ENCODE data around the gene MINDY4.

Gene MINDY4

GRCh38 chr7:30927559-30927958 lies 156.3 kb downstream of the MINDY4 start:
- no peak for FAIRE-seq
- DNase-seq (ENCODE audit: low spot score), result peak; percentile 2

- FAIRE-seq (peak; percentile 17), DNase-seq (ENCODE audit: low spot score) (peak; percentile 2)
These were observed 157.1 kb downstream of the MINDY4 start for GRCh38 chr7:30928254-30928872.

GRCh38 chr7:30929686-30930085 lies 158.5 kb downstream of the MINDY4 start:
- peak; percentile 2 for DNase-seq (ENCODE audit: low spot score)
- peak; percentile 90 for FAIRE-seq

GRCh38 chr7:30930621-30931020 lies 159.4 kb downstream of the MINDY4 start:
- FAIRE-seq (no peak), DNase-seq (ENCODE audit: low spot score) (no peak)

GRCh38 chr7:30931161-30931928 lies 160.1 kb downstream of the MINDY4 start:
- DNase-seq (ENCODE audit: low spot score), result peak; percentile 61
- FAIRE-seq, result peak; percentile 58

GRCh38 chr7:30931929-30932540 lies 160.8 kb downstream of the MINDY4 start:
- DNase-seq (ENCODE audit: low spot score) (peak; percentile 2), FAIRE-seq (no peak)

GRCh38 chr7:30932562-30932961 lies 161.3 kb downstream of the MINDY4 start:
- no peak for FAIRE-seq
- DNase-seq (ENCODE audit: low spot score), result peak; percentile 10

GRCh38 chr7:30933124-30933974 lies 162.1 kb downstream of the MINDY4 start:
- no peak for FAIRE-seq
- DNase-seq (ENCODE audit: low spot score), result peak; percentile 2

GRCh38 chr7:30934225-30934624 lies 163.0 kb downstream of the MINDY4 start:
- DNase-seq (ENCODE audit: low spot score), result no peak

GRCh38 chr7:30934732-30935568 lies 163.7 kb downstream of the MINDY4 start:
- DNase-seq (ENCODE audit: low spot score) (no peak), FAIRE-seq (no peak)

More at GRCh38 chr7:30934225-30934624, 163.0 kb downstream of the MINDY4 start:
- no peak for FAIRE-seq

GRCh38 chr7:30935569-30935877 lies 164.3 kb downstream of the MINDY4 start:
- FAIRE-seq (no peak), DNase-seq (ENCODE audit: low spot score) (no peak)

GRCh38 chr7:30936650-30937245 lies 165.5 kb downstream of the MINDY4 start:
- no peak for DNase-seq (ENCODE audit: low spot score)
- FAIRE-seq, result peak; percentile 9

- DNase-seq (ENCODE audit: low spot score), result peak; percentile 57
- FAIRE-seq, result peak; percentile 35
These were observed 166.2 kb downstream of the MINDY4 start for GRCh38 chr7:30937416-30937815.

- peak; percentile 90 for FAIRE-seq
- peak; percentile 89 for DNase-seq (ENCODE audit: low spot score)
These were observed 167.5 kb downstream of the MINDY4 start for GRCh38 chr7:30938435-30939316.

GRCh38 chr7:30941582-30942323 lies 170.5 kb downstream of the MINDY4 start:
- DNase-seq (ENCODE audit: low spot score) (no peak), FAIRE-seq (no peak)

Data from urothelium cell line (cell line).